Panc1 (cell line): ENCODE measurements around the gene NLN.

Source experiments
- POLR2AphosphoS5 ChIP-seq: IDR thresholded peaks from 2 replicates; pipeline ENCODE4 v1.6.1; 2012; ENCODE audit warnings: mild to moderate bottlenecking, low read depth, low read length, moderate library complexity
- SIN3A ChIP-seq: IDR thresholded peaks from 2 replicates; pipeline ENCODE4 v1.6.1; 2012; ENCODE audit warnings: low read depth, mild to moderate bottlenecking, low read length, moderate library complexity, borderline replicate concordance; ENCODE audit not compliant: insufficient read depth
- TCF7L2 ChIP-seq: IDR thresholded peaks from 2 replicates; pipeline ENCODE4 v1.6.1; 2011; ENCODE audit warnings: mild to moderate bottlenecking, low read depth, low read length, inconsistent platforms
- TF ChIP-seq, protein P1 (sequence below): fragments of 450-650 bp; IDR thresholded peaks from 2 replicates; pipeline ENCODE4 v1.5.1; 2017; ENCODE audit warnings: mild to moderate bottlenecking

DNA sequence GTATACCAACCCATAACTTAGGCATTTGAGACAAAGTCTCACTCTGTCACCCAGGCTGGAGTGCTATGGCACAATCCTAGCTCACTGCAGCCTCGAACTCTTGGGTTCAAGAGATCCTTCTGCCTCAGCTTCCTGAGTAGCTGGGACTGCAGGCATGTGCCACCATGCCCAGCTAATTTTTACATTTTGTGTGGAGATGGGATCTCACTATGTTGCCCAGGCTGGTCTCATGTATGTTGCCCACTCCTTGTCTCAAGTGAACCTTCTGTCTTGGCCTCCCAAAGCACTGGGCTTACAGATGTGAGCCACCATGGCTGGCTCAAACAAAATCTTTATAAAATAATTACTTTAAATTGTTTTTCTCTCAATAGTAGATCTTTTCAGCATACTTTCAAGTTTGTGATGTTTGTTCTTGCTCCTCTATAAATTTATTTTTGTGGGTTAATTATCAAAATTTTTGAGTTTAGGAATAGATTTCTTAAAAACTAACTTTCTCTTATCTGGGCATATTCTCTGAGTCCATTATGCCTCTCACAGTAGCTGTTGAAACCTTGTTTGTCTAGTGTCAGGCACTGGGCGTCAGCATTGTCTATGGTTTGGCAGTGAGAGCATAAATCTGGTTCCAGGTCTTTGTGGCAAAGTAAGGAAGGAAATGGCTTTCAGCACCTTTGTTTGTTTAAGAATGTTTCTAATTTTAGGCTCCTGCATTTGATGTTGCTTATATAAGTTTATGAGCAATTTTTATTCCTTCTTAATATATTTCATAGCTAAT, 38.7 kb downstream of the NLN start:
- TF ChIP-seq, protein P1, sequence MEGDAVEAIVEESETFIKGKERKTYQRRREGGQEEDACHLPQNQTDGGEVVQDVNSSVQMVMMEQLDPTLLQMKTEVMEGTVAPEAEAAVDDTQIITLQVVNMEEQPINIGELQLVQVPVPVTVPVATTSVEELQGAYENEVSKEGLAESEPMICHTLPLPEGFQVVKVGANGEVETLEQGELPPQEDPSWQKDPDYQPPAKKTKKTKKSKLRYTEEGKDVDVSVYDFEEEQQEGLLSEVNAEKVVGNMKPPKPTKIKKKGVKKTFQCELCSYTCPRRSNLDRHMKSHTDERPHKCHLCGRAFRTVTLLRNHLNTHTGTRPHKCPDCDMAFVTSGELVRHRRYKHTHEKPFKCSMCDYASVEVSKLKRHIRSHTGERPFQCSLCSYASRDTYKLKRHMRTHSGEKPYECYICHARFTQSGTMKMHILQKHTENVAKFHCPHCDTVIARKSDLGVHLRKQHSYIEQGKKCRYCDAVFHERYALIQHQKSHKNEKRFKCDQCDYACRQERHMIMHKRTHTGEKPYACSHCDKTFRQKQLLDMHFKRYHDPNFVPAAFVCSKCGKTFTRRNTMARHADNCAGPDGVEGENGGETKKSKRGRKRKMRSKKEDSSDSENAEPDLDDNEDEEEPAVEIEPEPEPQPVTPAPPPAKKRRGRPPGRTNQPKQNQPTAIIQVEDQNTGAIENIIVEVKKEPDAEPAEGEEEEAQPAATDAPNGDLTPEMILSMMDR = no peak; the same call in 1 of the 2 replicates
- TF ChIP-seq SIN3A = no peak
- no peak for TF ChIP-seq POLR2AphosphoS5
- TF ChIP-seq TCF7L2 = no peak
